ENCODE data around the gene SOWAHA.
"Not testable (repeated sequence)": the region's sequence is repeated elsewhere in the genome, so short reads cannot be mapped to it uniquely, and the experiment has no call there.

SOWAHA gene

GRCh38 chr5:132778129-132778528 is 35.0 kb upstream of the SOWAHA start:
- ATAC-seq (no peak), DNase-seq (no peak)

- DNase-seq (no peak), ATAC-seq (no peak)
Measured at GRCh38 chr5:132778856-132779255, 34.2 kb upstream of the SOWAHA start.

- DNase-seq (no peak), ATAC-seq (no peak)
Measured at GRCh38 chr5:132779961-132780360, 33.1 kb upstream of the SOWAHA start.

GRCh38 chr5:132780577-132780976 is 32.5 kb upstream of the SOWAHA start:
- DNase-seq, result no peak

GRCh38 chr5:132781029-132781428 is 32.1 kb upstream of the SOWAHA start:
- ATAC-seq (no peak), DNase-seq (no peak)

More at GRCh38 chr5:132780577-132780976, 32.5 kb upstream of the SOWAHA start:
- ATAC-seq, result no peak

- no peak for ATAC-seq
- DNase-seq, result no peak
Measured at GRCh38 chr5:132782101-132782500, 31.0 kb upstream of the SOWAHA start.

GRCh38 chr5:132785365-132785764 is 27.7 kb upstream of the SOWAHA start:
- DNase-seq (no peak), ATAC-seq (no peak)

- DNase-seq (no peak), ATAC-seq (no peak)
Measured at GRCh38 chr5:132785864-132786263, 27.2 kb upstream of the SOWAHA start.

GRCh38 chr5:132787076-132787475 is 26.0 kb upstream of the SOWAHA start:
- DNase-seq (no peak), ATAC-seq (no peak)

- ATAC-seq (no peak), DNase-seq (no peak)
Measured at GRCh38 chr5:132788508-132788907, 24.6 kb upstream of the SOWAHA start.

- DNase-seq (no peak), ATAC-seq (no peak)
Measured at GRCh38 chr5:132788990-132789886, 23.9 kb upstream of the SOWAHA start.

- ATAC-seq (no peak), DNase-seq (no peak)
Measured at GRCh38 chr5:132790201-132790865, 22.8 kb upstream of the SOWAHA start.

GRCh38 chr5:132791026-132791425 is 22.1 kb upstream of the SOWAHA start:
- ATAC-seq, result no peak
- DNase-seq, result no peak

- no peak for DNase-seq
- no peak for ATAC-seq
Measured at GRCh38 chr5:132797651-132798050, 15.5 kb upstream of the SOWAHA start.

- no peak for DNase-seq
- no peak for ATAC-seq
Measured at GRCh38 chr5:132799392-132799791, 13.7 kb upstream of the SOWAHA start.

GRCh38 chr5:132800545-132800944 is 12.6 kb upstream of the SOWAHA start:
- ATAC-seq (no peak), DNase-seq (no peak)

- ATAC-seq, result no peak
- DNase-seq, result no peak
Measured at GRCh38 chr5:132802044-132802684, 10.9 kb upstream of the SOWAHA start.

GRCh38 chr5:132802685-132803066 is 10.4 kb upstream of the SOWAHA start:
- not testable (repeated sequence) for ATAC-seq, DNase-seq

GRCh38 chr5:132804219-132804618 is 8.9 kb upstream of the SOWAHA start:
- not testable (repeated sequence) for ATAC-seq, DNase-seq

GRCh38 chr5:132805872-132806271 is 7.2 kb upstream of the SOWAHA start:
- not testable (repeated sequence) for ATAC-seq, DNase-seq

- not testable (repeated sequence) for DNase-seq, ATAC-seq
Measured at GRCh38 chr5:132806804-132807162, 6.3 kb upstream of the SOWAHA start.

GRCh38 chr5:132807163-132807838 is 5.8 kb upstream of the SOWAHA start:
- DNase-seq (no peak), ATAC-seq (no peak)

All from stimulated activated naive CD8-positive, alpha-beta T cell treated with anti-CD3 and anti-CD28 coated beads, Interleukin-15, Interleukin-2, amounts not matched to agents 100 U/mL and 50 U/mL, for 24 hours (primary cell).